Right kidney (tissue), 9 donors: ENCODE measurements around the gene OR2H2.

Source experiments
- DNase-seq: peaks from one replicate; pipeline ENCODE4 v3.0.0-alpha.2; 2016
- long read RNA-seq, 8 donors: transcript quantifications; one replicate each; lab custom pipeline, GENCODE V29; 2026

Gene OR2H2
- long read RNA-seq, donor 1: 0 reads
- long read RNA-seq, donor 2: 0 reads
- long read RNA-seq, donor 3, partial matches to known transcripts: 0 of 1 reads
- long read RNA-seq, donor 3, other reads (novel, unspliced or antisense): 0 of 1 reads
- long read RNA-seq, donor 4, partial matches to known transcripts: 0 of 1 reads
- long read RNA-seq, donor 4, other reads (novel, unspliced or antisense): 0 of 1 reads
- long read RNA-seq, donor 5: 0 reads
- long read RNA-seq, donor 6: 0 reads
- long read RNA-seq, donor 7: 0 reads
- long read RNA-seq, donor 8: 0 reads

DNA sequence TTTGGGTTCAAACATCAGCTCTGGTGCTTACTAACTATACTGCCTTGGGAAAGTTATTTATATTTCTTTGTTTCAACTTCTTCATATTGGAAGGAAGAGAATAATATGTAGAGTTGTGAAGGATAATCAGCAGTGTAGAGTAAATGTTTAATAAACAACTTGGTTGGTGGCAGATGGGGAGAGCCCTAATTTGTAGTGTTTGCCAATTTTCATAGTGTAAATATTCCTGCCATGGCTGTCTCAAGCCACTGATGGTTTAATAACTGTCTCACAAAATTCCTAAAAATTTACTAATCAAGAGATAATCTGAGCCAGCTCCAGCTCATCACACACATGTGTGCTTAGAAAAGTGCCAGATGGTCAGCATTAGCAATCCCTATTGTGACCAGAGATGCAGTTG lies at the start of gene OR2H2:
Gene OR2H2, plus strand, starts transcription at position 301 of the 400 bp plus-strand sequence. CDS start 2,824 bp downstream, outside the sequence.
- no peak for DNase-seq

DNA sequence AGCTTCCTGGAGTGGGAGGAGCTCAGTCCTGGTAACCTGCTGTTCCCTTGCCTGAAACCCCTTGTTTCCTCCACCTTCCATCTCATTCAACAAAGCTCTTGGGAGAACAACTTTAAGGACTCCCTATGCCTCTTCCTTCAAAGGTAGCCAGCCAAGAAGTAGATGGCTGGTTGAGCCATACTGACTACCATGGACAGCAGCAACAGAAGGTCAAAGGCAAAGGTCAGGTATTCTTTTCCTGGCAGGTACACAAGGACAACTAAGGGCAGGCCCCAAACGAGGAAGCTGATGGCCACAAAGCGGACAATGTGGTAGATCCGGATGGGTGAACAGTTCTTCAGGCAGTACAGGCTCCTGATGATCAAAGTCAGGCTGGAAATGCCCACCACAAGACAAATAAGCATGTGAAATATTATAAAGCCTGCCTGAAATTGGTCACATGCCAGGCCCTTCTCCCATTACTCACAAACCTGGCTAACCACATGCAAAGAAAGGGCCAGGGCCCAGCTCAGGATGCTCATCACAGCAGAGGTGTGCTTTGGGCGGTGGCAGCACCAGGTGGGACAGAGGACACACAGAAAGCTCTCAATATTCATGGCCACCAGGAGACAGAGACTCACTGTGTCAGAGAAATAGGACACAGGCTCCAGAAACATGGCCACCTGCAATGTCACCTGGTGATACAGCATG lies 47.1 kb upstream of the OR2H2 start:
- no peak for DNase-seq

DNA sequence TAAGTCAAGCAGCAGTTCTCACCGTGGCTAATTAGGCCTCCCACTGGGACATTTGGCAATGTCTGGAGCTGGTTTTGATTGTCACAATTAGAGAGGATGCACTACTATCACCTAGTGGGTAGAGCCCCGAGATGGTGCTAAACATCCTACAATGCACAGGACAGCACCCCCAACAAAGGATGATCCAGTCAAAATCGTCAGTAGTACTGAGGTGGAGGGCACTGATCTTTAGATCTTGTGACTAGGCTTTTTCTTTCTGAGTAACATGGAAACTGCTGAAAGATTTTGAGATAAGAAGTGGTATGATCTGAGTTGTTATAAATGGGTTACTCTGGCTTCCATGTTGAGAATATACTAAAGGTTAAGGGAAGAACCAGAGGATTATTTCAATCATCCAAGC lies 37.3 kb upstream of the OR2H2 start:
- no peak for DNase-seq

DNA sequence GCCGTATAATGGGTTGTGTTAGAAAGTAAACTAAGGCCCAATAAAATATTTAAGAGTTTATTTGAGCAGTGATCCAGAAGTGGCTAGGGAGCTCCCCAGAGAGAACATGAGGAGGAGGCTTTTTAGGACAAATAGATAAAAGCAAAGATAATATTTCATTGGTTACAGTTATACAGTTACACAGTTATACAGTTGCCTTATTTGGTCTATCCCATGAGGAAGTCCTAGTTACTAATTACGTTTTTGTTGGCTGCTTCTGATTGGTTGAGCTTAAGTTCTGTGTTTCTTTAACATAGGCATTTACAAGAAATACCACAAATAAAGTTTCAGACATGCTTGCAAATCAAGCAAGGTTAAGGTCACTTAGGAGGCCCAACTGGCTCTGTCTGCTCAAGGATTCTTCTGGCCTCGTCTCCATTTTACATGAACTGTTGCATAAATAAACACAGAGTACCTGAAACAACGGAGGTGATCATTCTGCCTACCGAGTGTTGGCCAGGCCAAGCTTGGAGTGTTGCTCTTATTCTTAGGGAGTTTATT lies 32.3 kb upstream of the OR2H2 start:
- peak; percentile 11 for DNase-seq

DNA sequence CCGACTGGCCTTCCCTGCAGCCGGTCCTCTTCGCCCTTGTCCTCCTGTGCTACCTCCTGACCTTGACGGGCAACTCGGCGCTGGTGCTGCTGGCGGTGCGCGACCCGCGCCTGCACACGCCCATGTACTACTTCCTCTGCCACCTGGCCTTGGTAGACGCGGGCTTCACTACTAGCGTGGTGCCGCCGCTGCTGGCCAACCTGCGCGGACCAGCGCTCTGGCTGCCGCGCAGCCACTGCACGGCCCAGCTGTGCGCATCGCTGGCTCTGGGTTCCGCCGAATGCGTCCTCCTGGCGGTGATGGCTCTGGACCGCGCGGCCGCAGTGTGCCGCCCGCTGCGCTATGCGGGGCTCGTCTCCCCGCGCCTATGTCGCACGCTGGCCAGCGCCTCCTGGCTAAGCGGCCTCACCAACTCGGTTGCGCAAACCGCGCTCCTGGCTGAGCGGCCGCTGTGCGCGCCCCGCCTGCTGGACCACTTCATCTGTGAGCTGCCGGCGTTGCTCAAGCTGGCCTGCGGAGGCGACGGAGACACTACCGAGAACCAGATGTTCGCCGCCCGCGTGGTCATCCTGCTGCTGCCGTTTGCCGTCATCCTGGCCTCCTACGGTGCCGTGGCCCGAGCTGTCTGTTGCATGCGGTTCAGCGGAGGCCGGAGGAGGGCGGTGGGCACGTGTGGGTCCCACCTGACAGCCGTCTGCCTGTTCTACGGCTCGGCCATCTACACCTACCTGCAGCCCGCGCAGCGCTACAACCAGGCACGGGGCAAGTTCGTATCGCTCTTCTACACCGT lies 31.5 kb upstream of the OR2H2 start:
- DNase-seq: peak; percentile 63

DNA sequence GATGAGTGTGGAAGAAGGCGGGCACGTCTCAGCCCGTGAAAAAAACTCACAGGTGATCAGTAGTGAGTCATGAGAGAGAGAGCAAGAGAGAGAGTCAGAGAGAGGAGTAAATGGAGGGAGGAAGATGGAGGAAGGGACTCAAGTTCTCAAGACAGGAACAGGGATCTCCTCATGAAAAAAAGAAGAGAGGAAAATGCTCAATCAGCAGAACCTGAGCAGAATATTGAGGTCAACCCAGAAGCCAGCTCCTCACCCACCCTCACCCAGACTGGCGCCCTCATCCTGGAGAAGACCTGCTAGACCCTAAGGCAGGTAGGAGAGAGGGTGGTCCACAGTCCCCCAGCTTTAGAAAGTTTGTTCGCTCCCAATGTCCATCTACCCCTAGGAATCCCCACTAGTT lies 30.2 kb upstream of the OR2H2 start:
- no peak for DNase-seq

DNA sequence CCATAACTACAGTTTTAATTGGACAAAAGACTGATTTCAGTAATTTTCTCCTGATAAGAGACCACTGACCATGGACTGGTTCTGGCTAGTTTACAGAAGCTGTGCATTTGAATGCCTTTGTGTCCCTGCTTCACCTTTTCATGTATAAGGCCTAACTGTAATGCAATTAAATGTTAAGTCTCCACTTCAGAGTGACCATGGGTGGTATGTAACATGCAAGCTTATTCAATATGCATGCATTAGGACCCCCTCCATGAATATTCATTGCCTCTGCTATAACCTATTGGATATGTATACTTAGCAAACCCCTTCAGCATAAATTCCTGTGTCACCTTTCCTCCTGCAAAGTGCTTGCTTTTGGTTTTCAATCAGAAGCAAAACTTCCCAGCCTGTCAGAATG lies 27.6 kb upstream of the OR2H2 start:
- no peak for DNase-seq

DNA sequence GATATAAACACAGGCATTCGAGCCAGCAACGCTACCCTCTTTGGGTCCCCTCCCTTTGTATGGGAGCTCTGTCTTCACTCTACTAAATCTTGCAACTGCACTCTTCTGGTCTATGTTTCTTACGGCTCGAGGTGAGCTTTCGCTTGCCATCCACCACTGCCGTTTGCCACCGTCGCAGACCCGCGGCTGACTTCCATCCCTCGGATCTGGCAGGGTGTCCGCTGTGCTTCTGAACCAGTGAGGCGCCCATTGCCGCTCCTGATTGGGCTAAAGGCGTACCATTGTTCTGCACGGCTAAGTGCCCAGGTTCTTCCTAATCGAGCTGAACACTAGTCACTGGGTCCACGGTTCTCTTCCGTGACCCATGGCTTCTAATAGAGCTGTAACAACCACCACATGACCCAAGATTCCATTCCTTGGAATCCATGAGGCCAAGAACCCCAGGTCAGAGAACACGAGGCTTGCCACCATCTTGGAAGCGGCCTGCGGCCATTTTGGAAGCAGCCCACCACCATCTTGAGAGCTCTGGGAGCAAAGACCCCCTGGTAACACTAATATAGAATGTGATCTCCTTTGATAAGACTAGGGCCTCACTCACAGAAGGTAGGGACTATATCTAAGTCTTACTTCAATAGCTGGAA lies 26.4 kb upstream of the OR2H2 start:
- DNase-seq: no peak

DNA sequence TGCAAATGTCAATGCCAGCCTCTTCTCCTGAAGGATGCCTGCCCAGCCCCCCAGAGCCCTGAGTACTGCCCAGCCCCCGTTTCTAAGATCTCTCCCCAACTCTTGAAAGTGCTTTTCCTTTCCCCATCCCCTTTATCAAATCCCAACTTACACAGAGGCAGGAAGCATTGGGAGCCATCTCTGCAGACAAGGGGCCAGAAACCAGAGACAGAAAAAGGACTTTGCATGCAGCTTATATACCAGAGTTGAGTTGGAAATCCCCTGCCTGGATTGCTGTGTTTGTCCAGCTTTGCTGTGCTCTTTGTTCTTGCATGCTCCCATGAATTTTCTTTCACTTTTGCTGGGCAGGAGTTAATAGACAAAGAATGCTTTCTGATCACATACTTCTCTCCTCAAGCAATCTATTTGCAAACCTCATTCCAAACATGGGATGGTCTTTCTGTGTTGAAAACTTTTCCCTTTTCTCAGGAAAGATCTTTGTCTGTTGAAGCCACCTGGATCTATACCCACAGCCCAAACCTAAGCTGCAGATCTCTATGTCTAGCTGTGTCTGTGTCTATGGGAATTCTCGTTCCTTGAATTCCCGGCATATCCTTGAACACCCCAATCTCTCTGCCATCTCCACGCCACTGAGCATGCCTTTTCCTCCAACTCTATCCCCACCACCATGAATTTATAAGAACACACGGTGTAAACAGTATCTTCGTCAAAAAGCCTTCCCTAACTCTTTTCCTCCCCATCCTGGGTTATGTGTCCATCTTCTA lies 25.2 kb upstream of the OR2H2 start, which contains the start of gene UBD:
Gene UBD, minus strand, starts transcription at position 209 of the 764 bp plus-strand sequence. Its CDS starts 31 bp downstream, at position 178.
- DNase-seq: no peak

DNA sequence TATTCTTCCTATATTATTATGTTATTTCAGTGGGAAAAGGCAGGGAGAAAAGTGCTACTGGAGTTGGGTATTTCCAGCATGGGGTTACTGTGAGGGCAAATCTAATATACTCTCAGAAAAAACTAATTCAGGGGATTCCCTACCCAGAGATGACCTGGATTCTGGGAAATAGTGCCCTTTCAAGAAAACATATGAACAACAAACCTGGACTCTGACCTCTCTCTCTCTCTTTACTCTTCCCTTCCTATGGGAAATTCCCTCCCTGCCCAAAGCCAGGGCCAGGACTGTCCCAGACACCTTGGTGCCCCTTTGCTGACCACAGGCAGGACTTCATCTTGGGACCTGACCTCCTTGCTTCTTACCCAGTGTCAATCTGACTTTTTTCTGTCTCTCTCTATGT lies 23.8 kb upstream of the OR2H2 start:
- DNase-seq: no peak

DNA sequence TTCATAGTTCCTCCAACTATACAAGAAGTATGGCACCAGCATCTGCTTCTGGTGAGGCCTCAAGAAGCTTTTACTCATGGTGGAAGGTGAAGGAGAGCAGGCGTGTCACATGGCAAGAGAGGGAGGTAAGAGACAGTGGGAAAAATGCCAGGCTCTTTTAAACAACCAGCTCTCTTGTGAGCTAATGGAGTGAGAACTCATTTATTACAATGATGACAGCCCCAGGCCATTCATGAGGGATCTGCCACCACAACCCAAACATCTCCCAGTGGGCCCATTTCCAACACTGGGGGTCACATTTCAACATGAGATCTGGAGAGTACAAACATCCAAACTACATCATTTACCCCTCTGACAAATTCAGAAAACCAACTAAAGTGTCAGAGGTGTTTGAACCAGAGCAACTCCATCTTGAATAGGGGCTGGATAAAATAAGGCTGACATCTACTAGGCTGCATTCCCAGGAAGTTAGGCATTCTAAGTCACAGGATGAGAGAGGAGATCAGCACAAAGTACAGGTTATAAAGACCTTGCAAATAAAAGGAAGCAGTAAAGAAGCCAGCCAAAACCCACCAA lies 23.2 kb upstream of the OR2H2 start:
- DNase-seq: no peak

DNA sequence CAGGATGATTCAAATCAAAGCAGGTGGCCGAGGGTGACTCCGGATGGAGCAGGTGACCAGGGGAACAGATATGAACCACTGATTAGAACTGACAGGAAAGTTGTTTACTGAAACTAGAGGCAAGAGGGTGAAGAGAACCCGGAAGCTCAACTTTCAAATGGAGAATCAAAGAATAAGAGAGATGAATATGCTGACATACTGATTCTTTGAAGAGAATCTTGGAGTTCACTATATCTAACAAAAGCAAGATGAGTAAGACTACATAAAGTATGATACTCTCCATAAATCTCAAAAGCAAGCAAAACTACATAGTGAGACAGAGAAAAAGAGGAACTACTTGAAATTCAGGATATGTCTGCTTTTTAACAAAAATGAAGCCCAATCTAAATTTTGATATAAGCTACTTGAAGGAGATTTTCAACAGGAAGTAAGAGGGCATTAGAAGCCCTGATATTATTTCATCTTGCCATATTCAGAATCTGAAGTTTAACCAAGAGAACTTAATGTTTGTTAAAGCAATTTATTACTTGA lies 21.4 kb upstream of the OR2H2 start:
- DNase-seq: no peak

DNA sequence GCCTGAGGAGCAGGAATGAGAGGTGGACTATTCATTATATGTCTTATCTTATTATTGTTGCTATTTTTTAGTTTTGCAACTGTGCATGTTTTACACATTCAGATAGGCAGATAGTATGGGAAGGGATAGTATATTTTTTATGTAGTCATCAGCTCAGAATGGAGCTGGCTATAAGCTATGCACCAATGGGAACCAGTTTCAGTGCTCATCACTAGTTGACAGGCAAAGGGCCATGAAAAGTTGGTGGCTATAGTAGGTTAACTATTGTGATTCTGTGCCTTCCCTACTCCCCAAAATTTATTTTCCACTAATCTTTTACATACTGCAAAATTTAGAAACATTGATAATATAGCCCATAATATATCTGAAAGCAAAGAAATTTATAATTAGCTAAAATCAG lies 20.0 kb upstream of the OR2H2 start:
- DNase-seq: no peak

DNA sequence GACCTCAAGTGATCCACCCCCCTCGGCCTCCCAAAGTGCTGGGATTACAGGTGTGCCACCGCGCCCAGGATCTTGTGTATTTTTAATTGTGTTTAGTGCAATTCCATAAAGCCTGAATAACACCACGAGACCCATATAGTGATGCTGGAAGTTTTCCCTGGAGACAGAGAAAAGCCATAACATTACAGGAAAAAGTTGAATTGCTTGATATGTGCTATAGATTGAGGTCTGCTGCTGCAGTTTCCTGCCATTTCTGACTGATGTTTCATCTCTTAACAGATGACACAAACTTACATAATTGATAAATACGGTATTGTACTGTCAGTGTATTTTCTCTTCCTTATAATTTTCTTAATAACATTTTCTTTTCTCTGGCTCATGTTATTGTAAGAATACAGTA lies 18.1 kb upstream of the OR2H2 start:
- DNase-seq: no peak

DNA sequence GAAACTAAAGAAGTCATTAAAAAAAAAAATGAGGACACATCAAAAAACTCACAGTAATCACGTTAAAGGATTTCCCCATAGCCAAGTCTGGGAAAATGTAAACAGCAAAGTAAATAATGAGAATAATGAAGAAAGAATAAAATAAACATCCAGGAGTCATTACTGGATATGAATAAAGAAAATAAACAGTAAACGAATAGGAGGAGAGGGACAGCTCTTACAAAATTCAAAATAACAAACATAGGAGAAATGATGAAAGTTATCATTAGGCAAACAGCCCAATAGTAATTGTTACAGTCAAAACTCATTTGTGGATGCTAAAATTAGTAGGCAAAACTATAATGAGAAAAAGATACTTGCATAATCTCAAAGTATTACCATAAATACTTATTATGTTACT lies 17.4 kb upstream of the OR2H2 start:
- DNase-seq: no peak

DNA sequence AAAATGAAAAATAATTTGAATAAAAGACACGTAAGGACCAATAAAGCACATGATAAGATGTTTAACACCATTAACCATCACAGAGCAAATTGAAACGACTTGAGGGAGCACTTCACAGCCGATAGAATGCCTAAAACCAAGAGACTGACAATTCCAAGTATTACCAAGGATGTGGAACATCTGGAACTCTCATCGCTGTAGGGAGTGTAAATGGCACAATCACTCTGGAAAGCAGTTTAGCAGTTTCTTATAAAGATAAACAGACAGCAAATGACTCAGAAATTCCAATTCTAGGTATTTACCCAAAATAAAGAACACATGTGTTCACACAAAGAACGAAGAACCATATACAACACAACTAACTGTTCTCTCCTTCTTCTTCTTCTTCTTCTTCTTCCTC lies 16.9 kb upstream of the OR2H2 start:
- DNase-seq: no peak

DNA sequence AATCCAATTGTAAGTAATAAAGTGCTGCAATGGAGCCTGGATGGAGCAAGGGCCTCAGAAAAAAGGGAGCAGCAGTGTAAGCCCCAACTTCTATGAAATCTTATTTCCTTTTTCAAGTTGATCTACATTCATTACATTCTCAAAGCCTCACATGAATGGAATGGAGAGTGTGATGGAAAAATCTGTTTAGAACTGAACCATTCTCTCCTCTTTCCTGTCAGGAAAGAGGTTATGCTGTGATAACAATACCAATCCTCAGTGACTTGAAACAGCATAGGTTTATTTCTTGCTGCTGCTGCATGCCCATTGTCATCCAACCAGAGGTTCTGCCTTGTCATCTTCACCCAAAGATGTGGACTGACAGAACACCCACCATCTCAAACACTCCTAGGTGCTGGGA lies 8.9 kb upstream of the OR2H2 start:
- no peak for DNase-seq

DNA sequence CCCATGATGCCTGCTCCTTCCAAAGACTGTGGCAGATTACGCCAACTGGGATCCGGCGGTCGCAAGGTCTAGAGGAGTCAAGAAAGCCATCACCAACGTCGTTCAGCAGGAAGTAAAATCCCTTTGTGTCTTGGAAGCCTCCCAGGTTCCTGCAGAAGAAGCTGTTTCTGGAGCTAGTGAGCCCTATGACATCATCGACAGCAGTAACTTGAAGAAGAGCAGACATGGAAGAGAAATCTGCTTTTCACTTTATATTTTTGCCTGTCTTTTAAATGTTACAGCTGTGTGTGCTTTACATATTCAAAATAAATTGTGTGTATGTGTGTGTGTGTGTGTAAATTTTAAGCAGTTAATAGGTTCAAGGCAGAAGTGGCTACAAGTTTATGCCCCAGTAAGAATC lies 7.4 kb upstream of the OR2H2 start:
- DNase-seq: no peak

DNA sequence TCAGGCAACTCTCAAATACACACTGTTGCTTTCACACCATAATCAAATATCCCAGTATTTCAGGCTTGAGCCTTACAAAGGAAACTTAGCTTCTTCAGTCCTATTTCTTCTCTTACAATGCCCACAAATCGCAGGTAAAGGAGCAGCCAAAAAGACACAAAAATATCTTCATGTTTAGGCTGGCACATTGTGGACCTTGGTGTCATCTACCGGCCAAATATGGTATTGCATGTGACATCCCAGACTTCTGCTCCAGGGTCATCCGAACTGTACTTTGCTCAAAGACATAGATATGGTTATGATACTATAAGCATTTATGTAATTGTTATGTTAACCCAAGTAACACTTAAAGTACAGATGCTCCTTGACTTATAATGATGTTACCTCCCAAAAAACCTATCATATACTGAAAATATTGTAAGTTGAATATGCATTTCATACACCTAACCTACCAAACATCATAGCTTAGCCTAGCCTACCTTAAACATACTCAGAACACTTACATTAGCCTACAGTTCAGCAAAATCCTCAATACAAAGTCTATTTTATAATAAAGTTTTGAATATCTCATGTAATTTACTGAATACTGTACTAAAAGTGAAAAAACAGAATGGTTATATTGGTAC lies 4.6 kb downstream of the OR2H2 start:
- DNase-seq: peak; percentile 11

DNA sequence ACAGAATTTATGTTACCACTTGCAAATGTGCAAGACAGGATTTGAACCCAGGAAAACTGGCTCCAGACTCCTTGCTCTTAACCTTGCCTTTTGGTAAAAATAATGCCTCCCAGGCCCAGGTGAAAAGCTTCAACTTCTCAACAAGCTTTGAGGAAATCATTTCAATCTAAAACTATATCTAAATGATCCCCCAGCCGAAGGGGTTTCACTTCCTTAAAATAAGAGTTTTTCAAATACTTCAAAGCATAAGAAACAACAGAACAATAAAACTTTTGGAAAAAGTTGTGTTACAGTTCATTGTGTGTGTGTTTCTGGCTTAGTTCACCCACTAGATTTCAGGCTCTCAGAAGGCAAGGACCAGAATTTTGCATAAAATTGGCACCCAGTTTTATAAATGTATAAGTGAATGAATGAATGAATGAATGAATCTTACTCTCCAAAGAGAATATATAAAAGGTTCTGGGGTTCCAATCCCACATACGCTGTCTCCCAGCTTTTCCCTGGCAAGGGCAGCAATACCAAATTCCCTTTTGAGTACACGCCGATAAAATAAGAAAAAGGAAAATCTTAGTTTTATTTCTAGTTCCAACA lies 5.4 kb downstream of the OR2H2 start:
- DNase-seq: no peak
